Activated CD8-positive, alpha-beta T cell treated with anti-CD3 and anti-CD28 coated beads for 36 hours (primary cell): ENCODE measurements around the gene FCRL2. TPM values are rescaled to one million over a fixed set of nuclear protein-coding genes. Genes with fewer than 3 reads are reported as not detected.
"Not testable (repeated sequence)": the region's sequence is repeated elsewhere in the genome, so short reads cannot be mapped to it uniquely, and the experiment has no call there.

Experiments
- ATAC-seq: fragments of 200-7000 bp; cut with Tn5 transposase; one replicate; pipeline ENCODE4 v1.10.0; 2021; ENCODE audit warnings: mild to moderate bottlenecking, moderate library complexity
- CTCF ChIA-PET: fragments of 350-600 bp; sonication (Branson Sonifier 250); formaldehyde crosslinking; loops from one replicate; lab custom pipeline; 2021; ENCODE audit warnings: antibody characterized with exemption; lab: Charles Lee
- POLR2A ChIA-PET: fragments of 350-600 bp; sonication (Branson Sonifier 250); formaldehyde crosslinking; loops from one replicate; lab custom pipeline; 2021; ENCODE audit warnings: antibody characterized with exemption; lab: Charles Lee
- DNase-seq: peaks from one replicate; pipeline ENCODE4 v3.0.0-alpha.2; 2020
- H3K27ac Mint-ChIP-seq: one replicate; pipeline ENCODE4 v1.8.0; 2021; ENCODE audit warnings: mild to moderate bottlenecking, mixed read lengths
- H3K27me3 Mint-ChIP-seq: one replicate; pipeline ENCODE4 v1.8.0; 2021; ENCODE audit warnings: mixed read lengths
- H3K36me3 Mint-ChIP-seq: one replicate; pipeline ENCODE4 v1.8.0; 2021; ENCODE audit warnings: low read depth, mixed read lengths
- H3K4me1 Mint-ChIP-seq: one replicate; pipeline ENCODE4 v1.8.0; 2021; ENCODE audit warnings: low read depth, mixed read lengths
- H3K4me3 Mint-ChIP-seq: one replicate; pipeline ENCODE4 v1.8.0; 2021; ENCODE audit warnings: mild to moderate bottlenecking, moderate library complexity, mixed read lengths
- H3K9me3 Mint-ChIP-seq: one replicate; pipeline ENCODE4 v1.8.0; 2021; ENCODE audit warnings: mixed read lengths
- CTCF ChIP-seq: fragments of 200-600 bp; IDR thresholded peaks from one replicate; pipeline ENCODE4 v1.8.0; 2022; ENCODE audit warnings: antibody characterized with exemption, mild to moderate bottlenecking
- intact Hi-C: fragments of 100-400 bp; cut with micrococcal nuclease; formaldehyde crosslinking; loops from one replicate; pipeline ENCODE4 v1.10.0; 2022
- total RNA-seq, 2 experiments: library from RNA; stranded (reverse); gene quantifications; one replicate each; pipeline ENCODE4 v1.2.3, GENCODE V29; 2021

The FCRL2 gene
- total RNA-seq, 2 experiments from 2014 or later, result not detected

DNA sequence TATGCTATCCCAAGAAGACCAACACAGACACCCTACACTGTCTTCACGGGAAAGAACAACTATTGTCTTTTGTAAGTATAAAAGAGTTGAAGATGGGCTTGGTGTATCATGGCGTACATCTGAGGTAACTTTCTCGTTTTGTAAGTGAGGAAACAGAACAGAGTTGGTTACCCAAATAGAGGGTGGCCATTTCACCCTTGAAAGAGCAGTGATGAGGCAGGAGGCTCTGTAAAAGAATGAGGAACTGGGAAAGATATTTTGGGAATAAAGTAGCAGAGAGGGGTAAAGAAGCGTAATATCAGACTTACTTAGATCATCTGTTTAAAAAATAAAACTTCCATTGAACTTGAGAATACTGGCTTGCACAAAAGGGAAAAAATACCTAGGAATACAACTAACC is 18.9 kb downstream of the FCRL2 start:
- ChIA-PET POLR2A (no interaction called here), CTCF (no interaction called here)
- Mint-ChIP-seq H3K27me3 (peaks cover 6% of the 10 kb centered on the region), H3K4me3 (no peak overlapping the region), H3K4me1 (peaks cover 2% of the 10 kb centered on the region), H3K36me3 (no peaks in the 10 kb centered on the region), H3K9me3 (peaks cover 5% of the 10 kb centered on the region), H3K27ac (no peak overlapping the region)
- DNase-seq, result no peak
- no peak for ATAC-seq
- no peak for TF ChIP-seq CTCF
- intact Hi-C loops, result no loop called here

GRCh38 chr1:157753611-157754010 is 23.3 kb downstream of the FCRL2 start:
- ATAC-seq (no peak), DNase-seq (no peak)
- Mint-ChIP-seq H3K4me1 (peaks cover 2% of the 10 kb centered on the region), H3K4me3 (no peak overlapping the region), H3K27ac (no peak overlapping the region), H3K27me3 (peaks cover 3% of the 10 kb centered on the region), H3K36me3 (no peaks in the 10 kb centered on the region), H3K9me3 (no peaks in the 10 kb centered on the region)
- TF ChIP-seq CTCF, result no peak
- ChIA-PET POLR2A (no interaction called here), CTCF (interaction anchor here (1.0 kb wide), 1 partner anchor 173 kb away, joined by 3 read pairs; no protein-coding TSS in a partner anchor)
- intact Hi-C loops, result no loop called here

- intact Hi-C loops, result no loop called here
- H3K4me1 Mint-ChIP-seq, result peaks cover 3% of the 10 kb centered on the region
- H3K36me3 Mint-ChIP-seq, result no peaks in the 10 kb centered on the region
- no peak for TF ChIP-seq CTCF
- CTCF ChIA-PET, result interaction anchor here (0.7 kb wide), 1 partner anchor 171 kb away, joined by 3 read pairs; no protein-coding TSS in a partner anchor
- POLR2A ChIA-PET, result no interaction called here
- no peak overlapping the region for H3K4me3 Mint-ChIP-seq
- H3K27ac Mint-ChIP-seq, result no peak overlapping the region
- DNase-seq (no peak), ATAC-seq (no peak)
- peaks cover 3% of the 10 kb centered on the region for H3K27me3 Mint-ChIP-seq
- no peaks in the 10 kb centered on the region for H3K9me3 Mint-ChIP-seq
Measured at GRCh38 chr1:157751283-157751682, 25.6 kb downstream of the FCRL2 start.

DNA sequence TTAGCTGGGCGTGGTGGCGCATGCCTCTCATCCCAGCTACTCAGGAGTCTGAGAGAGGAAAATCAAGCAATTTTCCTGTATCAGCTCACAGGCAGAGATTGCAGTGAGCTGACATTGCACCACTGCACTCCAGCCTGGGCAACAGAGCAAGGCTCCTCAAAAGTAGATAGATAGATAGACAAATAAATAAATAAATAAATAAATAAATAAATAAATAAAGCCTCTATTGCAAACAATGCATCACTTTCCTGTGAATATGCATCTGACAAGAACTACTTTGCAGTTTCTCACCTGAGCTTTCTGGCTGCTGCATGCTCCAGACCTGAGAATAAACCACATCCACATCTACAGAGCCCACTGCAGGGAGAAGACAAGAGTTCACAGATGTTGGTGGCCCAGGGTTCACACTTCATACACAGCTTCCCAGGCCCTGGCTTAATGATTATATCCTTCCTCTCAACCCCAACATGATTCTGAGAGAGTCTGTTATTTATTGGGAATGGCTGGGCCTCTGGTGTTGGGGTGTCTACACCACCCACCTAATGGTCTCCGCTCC is 28.6 kb downstream of the FCRL2 start:
- Mint-ChIP-seq H3K27me3 (no peaks in the 10 kb centered on the region), H3K4me1 (peaks cover 3% of the 10 kb centered on the region), H3K9me3 (no peaks in the 10 kb centered on the region), H3K27ac (no peak overlapping the region), H3K4me3 (no peak overlapping the region), H3K36me3 (no peaks in the 10 kb centered on the region)
- ATAC-seq, result no peak
- no peak for DNase-seq
- ChIA-PET POLR2A (no interaction called here), CTCF (interaction anchor here (1.1 kb wide), 1 partner anchor 123 kb away, joined by 3 read pairs; no protein-coding TSS in a partner anchor)
- intact Hi-C loops, result no loop called here
- TF ChIP-seq CTCF, result no peak

DNA sequence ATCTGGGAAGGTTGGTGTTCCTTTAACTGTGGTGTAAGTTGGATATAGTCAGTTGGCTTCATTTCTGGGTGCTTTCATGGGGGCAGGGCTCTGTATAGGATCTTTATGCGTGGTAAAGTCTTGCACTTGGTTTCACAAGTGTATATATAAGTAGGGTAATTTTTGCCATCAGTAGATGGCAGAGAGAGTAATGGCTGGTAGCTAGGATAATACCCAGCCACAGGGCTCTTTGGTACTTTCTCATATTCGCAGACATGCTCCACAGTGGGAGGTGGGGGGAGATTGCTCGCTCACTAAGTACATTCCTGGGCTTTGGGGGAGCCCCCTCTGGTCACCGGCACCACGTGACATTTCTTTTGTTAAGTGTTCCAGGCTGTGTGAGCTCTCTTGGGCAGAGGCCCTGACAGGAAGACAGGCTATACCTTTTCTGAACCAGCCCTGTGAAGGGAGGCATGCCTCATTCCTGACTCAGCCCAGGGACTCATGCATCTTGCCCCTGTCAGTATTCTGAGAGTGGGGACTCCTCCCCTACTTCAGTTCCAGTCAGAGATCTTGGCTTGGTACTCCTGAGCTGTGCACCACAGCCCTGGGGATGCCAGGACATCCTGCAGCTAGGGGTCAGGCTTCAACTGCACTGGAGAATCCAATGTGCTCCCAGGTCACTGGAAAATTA is 37.6 kb downstream of the FCRL2 start:
- H3K4me1 Mint-ChIP-seq, result peaks cover under 1% of the 10 kb centered on the region
- no peaks in the 10 kb centered on the region for H3K9me3 Mint-ChIP-seq
- ChIA-PET CTCF (no interaction called here), POLR2A (no interaction called here)
- H3K4me3 Mint-ChIP-seq, result no peak overlapping the region
- intact Hi-C loops, result no loop called here
- no peak for TF ChIP-seq CTCF
- peak; percentile 60 for ATAC-seq
- DNase-seq, result peak; percentile 21
- H3K27ac Mint-ChIP-seq, result no peak overlapping the region
- no peaks in the 10 kb centered on the region for H3K36me3 Mint-ChIP-seq
- H3K27me3 Mint-ChIP-seq, result peaks cover 1% of the 10 kb centered on the region

DNA sequence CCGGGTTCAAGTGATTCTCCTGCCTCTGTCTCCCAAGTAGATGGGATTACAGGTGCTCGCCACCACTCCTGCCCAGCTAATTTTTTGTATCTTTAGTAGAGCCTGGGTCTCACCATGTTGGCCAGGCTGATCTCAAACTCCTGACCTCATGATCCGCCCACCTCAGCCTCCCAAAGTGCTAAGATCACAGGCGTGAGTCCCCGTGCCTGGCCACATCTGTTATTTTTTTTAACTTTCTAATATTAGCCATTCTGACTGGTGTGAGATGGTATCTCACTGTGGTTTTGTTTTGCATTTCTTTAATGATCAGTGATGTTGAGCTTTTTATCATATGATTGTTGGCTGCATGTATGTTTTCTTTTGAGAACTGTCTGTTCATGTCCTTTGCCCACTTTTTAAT is 40.9 kb downstream of the FCRL2 start:
- CTCF ChIA-PET, H3K4me3 Mint-ChIP-seq, ATAC-seq, H3K27me3 Mint-ChIP-seq, intact Hi-C loops, DNase-seq, H3K36me3 Mint-ChIP-seq, H3K4me1 Mint-ChIP-seq, H3K9me3 Mint-ChIP-seq, H3K27ac Mint-ChIP-seq, POLR2A ChIA-PET: not testable (repeated sequence)
